Kidney (tissue), 14 donors: ENCODE data around the gene RP9. TPM values are rescaled to one million over a fixed set of nuclear protein-coding genes. Genes with fewer than 3 reads are reported as not detected.

Source experiments
- DNase-seq, 5 donors: peaks; one replicate each; pipeline ENCODE4 v3.0.0-alpha.2; 2013 to 2020
- FAIRE-seq: peaks from 2 replicates; lab custom pipeline; 2012; peaks lifted over from hg19 to GRCh38; lab: Jason Lieb, UNC
- H3K27ac ChIP-seq, 2 donors: one replicate each; pipeline ENCODE4 v1.7.0; 2013; ENCODE audit warnings: low read depth in 2 of 2, low read length in 2 of 2, inconsistent platforms in 1 of 2
- H3K27me3 ChIP-seq: one replicate; pipeline ENCODE4 v1.7.1; 2013; ENCODE audit warnings: low read length, inconsistent platforms; ENCODE audit not compliant: control insufficient read depth, insufficient read depth
- H3K36me3 ChIP-seq, 3 donors: one replicate each; pipeline versions ENCODE4 v1.7.0 to v1.7.1; 2013; ENCODE audit warnings: low read length in 3 of 3, control low read depth in 1 of 3, inconsistent platforms in 1 of 3; ENCODE audit not compliant: insufficient read depth in 3 of 3, control insufficient read depth in 2 of 3
- H3K4me1 ChIP-seq, 3 donors: one replicate each; pipeline versions ENCODE4 v1.7.0 to v1.7.1; 2013; ENCODE audit warnings: low read length in 3 of 3, inconsistent platforms in 1 of 3, low read depth in 1 of 3; ENCODE audit not compliant: control insufficient read depth in 2 of 3, insufficient read depth in 2 of 3
- H3K4me3 ChIP-seq, 3 donors: one replicate each; pipeline versions ENCODE4 v1.7.0 to v1.8.1; 2013; ENCODE audit warnings: low read length in 3 of 3, control low read depth in 1 of 3, inconsistent platforms in 1 of 3
- H3K9ac ChIP-seq, 3 donors: one replicate each; pipeline versions ENCODE4 v1.7.0 to v1.7.1; 2013; ENCODE audit warnings: low read length in 3 of 3, control low read depth in 1 of 3, inconsistent platforms in 1 of 3
- H3K9me3 ChIP-seq, 3 donors: one replicate each; pipeline versions ENCODE4 v1.7.0 to v1.7.1; 2013; ENCODE audit warnings: low read length in 3 of 3, control low read depth in 1 of 3, inconsistent platforms in 1 of 3; ENCODE audit not compliant: control insufficient read depth in 2 of 3, insufficient read depth in 1 of 3
- intact Hi-C: fragments of 100-400 bp; cut with DNase I; formaldehyde crosslinking; loops from one replicate; pipeline ENCODE4 v1.11.1; 2022
- polyA plus RNA-seq: library from polyadenylated mRNA; stranded (reverse); fragments of 350-450 nt; fragmentation: Illumina TruSeq; extraction: RNeasy Lipid Tissue Mini Kit (QIAGEN cat#74804); gene quantifications from one replicate; pipeline ENCODE4 v1.2.3, GENCODE V29; 2014; ENCODE audit warnings: low read depth, low replicate concordance; ENCODE audit not compliant: insufficient read depth
- total RNA-seq: library from RNA; stranded (reverse); fragmentation: NEBNext Ultra II Directional; extraction: Animal tissue kit (Norgen Biotek cat#: 25700); gene quantifications from one replicate; pipeline ENCODE4 v1.2.1, GENCODE V29; 2021
- TF ChIP-seq, protein P1 (sequence below): IDR thresholded peaks from 3 replicates; pipeline ENCODE4 v1.5.1; 2012; ENCODE audit warnings: mild to moderate bottlenecking, moderate library complexity, borderline replicate concordance; ENCODE audit not compliant: insufficient read depth; ENCODE audit errors: extremely low read depth
- donor health status: control.
- donor health status: control.
- donor health status: control.
- donor health status: control.
- donor health status: control.
- donor health status: DM: yes; HTN: yes; CAD: no.
- donor health status: Normal renal cell carcinoma (clear cell type).

RP9 gene
- total and polyA plus RNA-seq, 2 donors from 2014 or later, result 11.3 to 26.1 TPM

DNA sequence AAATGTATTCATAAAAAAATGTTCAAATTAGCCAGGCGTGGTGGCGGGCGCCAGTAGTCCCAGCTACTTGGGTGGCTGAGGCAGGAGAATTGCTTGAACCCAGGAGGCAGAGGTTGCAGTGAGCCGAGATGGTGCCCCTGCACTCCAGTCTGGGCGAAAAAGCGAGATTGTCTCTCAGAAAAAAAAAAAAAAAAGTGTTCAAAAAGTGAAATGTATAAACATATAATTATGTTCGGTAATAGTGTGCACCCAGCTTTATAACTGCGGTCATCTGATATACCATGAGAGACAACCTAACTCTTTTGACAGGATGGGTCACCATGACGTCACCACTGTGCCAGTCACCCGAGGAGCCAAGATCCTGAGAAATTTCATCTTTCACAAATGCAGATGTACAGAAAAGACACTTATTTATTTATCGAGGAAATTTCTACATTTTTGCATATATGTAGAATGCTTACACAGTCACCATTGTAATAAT is 594 bp upstream of the RP9 start:
- no peaks in the 10 kb centered on the region for H3K9me3 ChIP-seq
- peak overlapping the region in 2 of 3 donors; percentile 14 to 69 for H3K9ac ChIP-seq
- FAIRE-seq (no peak), DNase-seq (peak in 3 of 5 donors; percentile 20 to 44 (median 26))
- H3K36me3 ChIP-seq, result no peaks in the 10 kb centered on the region
- TF ChIP-seq, protein P1, sequence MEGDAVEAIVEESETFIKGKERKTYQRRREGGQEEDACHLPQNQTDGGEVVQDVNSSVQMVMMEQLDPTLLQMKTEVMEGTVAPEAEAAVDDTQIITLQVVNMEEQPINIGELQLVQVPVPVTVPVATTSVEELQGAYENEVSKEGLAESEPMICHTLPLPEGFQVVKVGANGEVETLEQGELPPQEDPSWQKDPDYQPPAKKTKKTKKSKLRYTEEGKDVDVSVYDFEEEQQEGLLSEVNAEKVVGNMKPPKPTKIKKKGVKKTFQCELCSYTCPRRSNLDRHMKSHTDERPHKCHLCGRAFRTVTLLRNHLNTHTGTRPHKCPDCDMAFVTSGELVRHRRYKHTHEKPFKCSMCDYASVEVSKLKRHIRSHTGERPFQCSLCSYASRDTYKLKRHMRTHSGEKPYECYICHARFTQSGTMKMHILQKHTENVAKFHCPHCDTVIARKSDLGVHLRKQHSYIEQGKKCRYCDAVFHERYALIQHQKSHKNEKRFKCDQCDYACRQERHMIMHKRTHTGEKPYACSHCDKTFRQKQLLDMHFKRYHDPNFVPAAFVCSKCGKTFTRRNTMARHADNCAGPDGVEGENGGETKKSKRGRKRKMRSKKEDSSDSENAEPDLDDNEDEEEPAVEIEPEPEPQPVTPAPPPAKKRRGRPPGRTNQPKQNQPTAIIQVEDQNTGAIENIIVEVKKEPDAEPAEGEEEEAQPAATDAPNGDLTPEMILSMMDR, result no peak
- peaks cover 3 to 18% (median 13%) of the 10 kb centered on the region in 3 donors for H3K4me1 ChIP-seq
- intact Hi-C loops, result no loop called here
- H3K27ac ChIP-seq, result no peak overlapping the region
- H3K27me3 ChIP-seq, result no peaks in the 10 kb centered on the region
- H3K4me3 ChIP-seq, result peak overlapping the region; percentile 36 to 62 (median 61)

DNA sequence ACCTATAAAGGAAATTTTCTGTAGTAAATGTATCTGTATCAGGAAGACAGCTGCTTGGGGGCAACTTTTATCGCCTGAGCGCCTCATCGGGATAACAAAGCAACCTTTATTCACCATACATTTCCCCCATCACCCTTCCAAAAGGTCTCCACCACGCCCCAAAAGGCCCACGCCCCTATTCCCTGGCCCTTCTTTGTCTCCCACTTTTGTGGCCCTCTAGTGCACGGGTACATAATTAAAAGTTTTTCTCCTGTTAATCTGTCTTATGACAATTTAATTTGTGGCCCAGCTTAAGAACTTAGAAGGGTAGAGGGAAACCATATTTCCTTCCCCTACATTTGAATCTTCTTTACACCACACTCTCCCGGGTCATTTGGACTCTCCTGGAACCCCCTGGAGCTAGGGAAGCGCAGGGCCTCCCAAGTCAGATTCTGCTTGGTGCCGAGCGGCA is 625 bp downstream of the RP9 start:
- Histone ChIP-seq H3K27me3 (no peaks in the 10 kb centered on the region), H3K4me1 (peaks cover 3 to 18% (median 13%) of the 10 kb centered on the region in 3 donors), H3K4me3 (peak overlapping the region; percentile 61 to 84 (median 78)), H3K9ac (peak overlapping the region; percentile 61 to 82 (median 74)), H3K27ac (peak overlapping the region in 1 of 2 donors; percentile 67), H3K9me3 (no peaks in the 10 kb centered on the region), H3K36me3 (no peaks in the 10 kb centered on the region)
- TF ChIP-seq, protein P1, result no peak
- DNase-seq (peak in 3 of 5 donors; percentile 12 to 60 (median 54)), FAIRE-seq (no peak)
- intact Hi-C loops, result no loop called here

DNA sequence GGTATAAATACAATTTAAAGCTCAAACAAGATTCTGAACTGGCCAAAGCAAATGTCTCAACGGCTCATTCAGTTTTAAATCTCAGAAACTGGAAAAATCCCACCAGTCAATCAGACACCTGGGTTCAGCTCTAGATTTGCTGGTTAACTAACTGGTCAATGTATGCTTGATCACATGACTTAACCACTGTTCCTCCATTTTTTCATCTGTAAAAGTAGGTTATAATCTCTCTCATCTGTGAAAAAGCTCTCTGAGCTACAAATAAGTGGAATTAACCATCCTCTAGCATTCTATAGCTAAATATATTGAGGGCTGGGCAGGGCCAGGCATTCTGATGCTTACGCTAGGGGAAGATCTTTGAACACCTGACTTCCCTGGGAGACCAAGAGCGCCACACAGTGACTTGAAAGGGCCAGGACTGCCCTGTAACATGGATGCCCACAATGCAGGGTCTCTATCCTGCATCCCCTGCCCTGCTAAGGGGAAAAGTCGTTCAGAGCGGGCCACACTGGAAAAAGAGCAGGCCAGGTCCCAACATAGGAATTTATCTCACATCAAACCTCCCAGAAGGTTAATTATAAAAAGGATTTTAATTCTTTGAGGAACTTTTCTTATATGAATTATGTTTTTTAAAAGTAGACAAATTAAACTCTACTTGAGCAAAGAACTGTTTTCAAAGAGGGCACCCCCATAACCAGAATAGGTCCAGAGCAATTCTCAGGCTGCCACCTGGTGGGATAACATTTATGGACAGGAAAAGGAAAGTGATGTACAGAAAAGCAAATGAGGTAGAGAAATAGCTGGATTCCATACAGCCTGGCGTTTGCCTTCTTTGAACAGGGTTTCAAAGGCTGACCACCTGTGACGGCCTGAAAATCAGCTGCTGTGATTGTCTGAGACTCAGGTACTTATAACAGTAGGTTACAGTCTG is 1.8 kb downstream of the RP9 start:
- intact Hi-C loops, result no loop called here
- Histone ChIP-seq H3K4me3 (peak overlapping the region; percentile 61 to 84 (median 78)), H3K36me3 (peaks cover 0 to 10% (median 0%) of the 10 kb centered on the region in 3 donors), H3K4me1 (peaks cover 3 to 18% (median 13%) of the 10 kb centered on the region in 3 donors), H3K9me3 (no peaks in the 10 kb centered on the region), H3K27me3 (no peaks in the 10 kb centered on the region), H3K27ac (no peak overlapping the region), H3K9ac (peak overlapping the region; percentile 8 to 82 (median 61))
- TF ChIP-seq, protein P1, result peak; percentile 43
- no peak for FAIRE-seq
- peak in 4 of 5 donors; percentile 55 to 84 (median 68) for DNase-seq
